HCT116 (cell line): ENCODE data around the gene KCNB1. TPM values are rescaled to one million over a fixed set of nuclear protein-coding genes. Genes with fewer than 3 reads are reported as not detected.

Experiments used
- ATAC-seq: fragments of 200-7000 bp; cut with Tn5 transposase; 2 replicates; pipeline ENCODE4 v1.9.1; 2020; ENCODE audit warnings: mild to moderate bottlenecking, moderate library complexity
- BruUV-seq: library from RNA; stranded (reverse); fragments of 400-500 nt; replicated peaks from 2 replicates; lab custom pipeline; 2021; lab: Mats Ljungman, UMichigan
- CTCF ChIA-PET: fragments of 300-600 bp; sonication (Branson Sonifier 250); formaldehyde crosslinking; loops from one replicate; lab custom pipeline; 2021; ENCODE audit warnings: antibody characterized with exemption; lab: Charles Lee
- POLR2A ChIA-PET: fragments of 300-600, 350-600 bp; sonication (Branson Sonifier 250); formaldehyde crosslinking; loops from one replicate; lab custom pipeline; 2021; ENCODE audit warnings: antibody characterized with exemption; lab: Charles Lee
- RAD21 ChIA-PET, 2 experiments: fragments of 300-600 bp; sonication (Branson Sonifier 250); formaldehyde crosslinking; loops; one replicate each; lab custom pipeline; 2023; ENCODE audit warnings: low total read pairs in 2 of 2; ENCODE audit not compliant: uncharacterized antibody in 2 of 2, unreplicated experiment in 2 of 2, low non-redundant PET in 1 of 2; lab: Charles Lee
- DNase-seq: peaks from one replicate; pipeline ENCODE4 v3.0.0-alpha.2; 2010; ENCODE audit warnings: low read depth, low spot score
- H2AFZ ChIP-seq: fragments of 200-600 bp; shearing (Covaris generic), sonication (generic); 2 replicates; pipeline ENCODE4 v1.6.1; 2017; ENCODE audit warnings: low read depth, mixed run types, mixed read lengths, antibody characterized with exemption, low read length; ENCODE audit not compliant: poor library complexity, severe bottlenecking
- H3K27ac ChIP-seq: 2 replicates; pipeline ENCODE4 v1.5.1; 2012; ENCODE audit warnings: low read depth, low read length
- H3K27me3 ChIP-seq: fragments of 200-600 bp; sonication (generic); 2 replicates; pipeline ENCODE4 v1.6.1; 2016; ENCODE audit warnings: mixed run types, low read length, mixed read lengths; ENCODE audit not compliant: insufficient read depth
- H3K36me3 ChIP-seq, 2 experiments: fragments of 200-500 bp in 1 of 2; fragments of 200-600 bp in 1 of 2; sonication (Bioruptor generic) in 1 of 2; sonication (generic) in 1 of 2; 2 replicates each; pipeline versions ENCODE4 v1.5.1 to v1.6.1; 2014 to 2016; ENCODE audit warnings: low read length in 2 of 2, inconsistent platforms in 1 of 2, mixed read lengths in 1 of 2, mixed run types in 1 of 2; ENCODE audit not compliant: insufficient read depth in 2 of 2, control insufficient read depth in 1 of 2
- H3K4me1 ChIP-seq, 2 experiments: fragments of 200-600 bp in 1 of 2; sonication (generic) in 1 of 2; 2 replicates each; pipeline versions ENCODE4 v1.5.1 to v1.6.1; 2012 to 2017; ENCODE audit warnings: low read length in 2 of 2, inconsistent platforms in 1 of 2, mild to moderate bottlenecking in 1 of 2, mixed read lengths in 1 of 2, mixed run types in 1 of 2, moderate library complexity in 1 of 2; ENCODE audit not compliant: insufficient read depth in 2 of 2, control insufficient read depth in 1 of 2
- H3K4me2 ChIP-seq: fragments of 200-600 bp; sonication (generic); 2 replicates; pipeline ENCODE4 v1.6.1; 2017; ENCODE audit warnings: mixed run types, low read length, mixed read lengths
- H3K4me3 ChIP-seq, 2 experiments: fragments of 200-600 bp in 1 of 2; sonication (generic) in 1 of 2; replicated peaks in 1 of 2; 2 replicates each; pipeline ENCODE4 v1.5.1; 2011 to 2016; ENCODE audit warnings: low read length in 2 of 2, control low read depth in 1 of 2, low read depth in 1 of 2, mild to moderate bottlenecking in 1 of 2, mixed read lengths in 1 of 2, mixed run types in 1 of 2
- H3K79me2 ChIP-seq: fragments of 200-600 bp; sonication (generic); 2 replicates; pipeline ENCODE4 v1.6.1; 2017; ENCODE audit warnings: mild to moderate bottlenecking, mixed run types, low read length, moderate library complexity, mixed read lengths; ENCODE audit not compliant: insufficient read depth
- H3K9ac ChIP-seq: fragments of 200-600 bp; sonication (generic); 2 replicates; pipeline ENCODE4 v1.6.1; 2016; ENCODE audit warnings: low read length, mixed read lengths
- H3K9me2 ChIP-seq: fragments of 200-600 bp; sonication (generic), shearing (Covaris generic); 2 replicates; pipeline ENCODE4 v1.6.1; 2017; ENCODE audit warnings: mixed run types, mild to moderate bottlenecking, moderate library complexity; ENCODE audit not compliant: insufficient read depth
- H3K9me3 ChIP-seq, 2 experiments: fragments of 200-500 bp in 1 of 2; fragments of 200-600 bp in 1 of 2; sonication (Bioruptor generic) in 1 of 2; sonication (generic) in 1 of 2; 2 replicates each; pipeline ENCODE4 v1.6.1; 2014 to 2017; ENCODE audit warnings: low read length in 2 of 2, mixed read lengths in 2 of 2, inconsistent platforms in 1 of 2, low read depth in 1 of 2, mild to moderate bottlenecking in 1 of 2, mixed run types in 1 of 2, moderate library complexity in 1 of 2; ENCODE audit not compliant: control insufficient read depth in 1 of 2, insufficient read depth in 1 of 2
- H4K20me1 ChIP-seq: fragments of 200-600 bp; sonication (generic), shearing (Covaris generic); 2 replicates; pipeline ENCODE4 v1.6.1; 2017; ENCODE audit warnings: mixed run types, mild to moderate bottlenecking, moderate library complexity; ENCODE audit not compliant: insufficient read depth
- ATF3 ChIP-seq: IDR thresholded peaks from 2 replicates; pipeline ENCODE4 v1.6.1; 2012
- CBX3 ChIP-seq: IDR thresholded peaks from 2 replicates; pipeline ENCODE4 v1.6.1; 2012; ENCODE audit warnings: low read depth
- CEBPB ChIP-seq: IDR thresholded peaks from 2 replicates; pipeline ENCODE4 v1.6.1; 2012; ENCODE audit warnings: low read depth
- EGR1 ChIP-seq: IDR thresholded peaks from 2 replicates; pipeline ENCODE4 v1.6.1; 2012; ENCODE audit warnings: low read depth
- ELF1 ChIP-seq: IDR thresholded peaks from 2 replicates; pipeline ENCODE4 v1.6.1; 2012; ENCODE audit warnings: low read depth, borderline replicate concordance
- POLR2AphosphoS5 ChIP-seq: IDR thresholded peaks from 2 replicates; pipeline ENCODE4 v1.6.1; 2011; ENCODE audit warnings: mild to moderate bottlenecking, low read depth, low read length, moderate library complexity
- REST ChIP-seq: IDR thresholded peaks from 2 replicates; pipeline ENCODE4 v1.6.1; 2012; ENCODE audit warnings: low read depth
- SIN3A ChIP-seq: IDR thresholded peaks from 2 replicates; pipeline ENCODE4 v1.6.1; 2012; ENCODE audit warnings: low read depth
- SRF ChIP-seq: IDR thresholded peaks from 2 replicates; pipeline ENCODE4 v1.6.1; 2012; ENCODE audit warnings: low read depth
- TCF7L2 ChIP-seq: IDR thresholded peaks from 2 replicates; pipeline ENCODE4 v1.7.0; 2011; ENCODE audit warnings: borderline replicate concordance, inconsistent platforms; ENCODE audit not compliant: insufficient read depth, insufficient read length; ENCODE audit errors: extremely low read depth
- intact Hi-C: fragments of 100-400 bp; cut with micrococcal nuclease; formaldehyde crosslinking; loops from 2 replicates; pipeline ENCODE4 v1.10.0; 2022
- total RNA-seq: library from RNA; stranded (reverse); gene quantifications from one replicate; pipeline ENCODE4 v1.2.1, GENCODE V29; 2021; ENCODE audit not compliant: unreplicated experiment

The KCNB1 gene
- total RNA-seq, 1 experiment from 2014 or later = 0.79 TPM

GRCh38 chr20:49456646-49457045 lies 25.8 kb downstream of the KCNB1 start:
- ChIA-PET POLR2A (no interaction called here), RAD21 (no interaction called here), CTCF (no interaction called here)
- TF ChIP-seq EGR1 (no peak), ELF1 (no peak), TCF7L2 (no peak), SRF (no peak), ATF3 (no peak), POLR2AphosphoS5 (no peak), CBX3 (no peak), REST (no peak), CEBPB (no peak), SIN3A (no peak)
- Histone ChIP-seq H2AFZ (no peak overlapping the region), H3K79me2 (no peaks in the 10 kb centered on the region), H3K9me2 (no peaks in the 10 kb centered on the region), H4K20me1 (no peaks in the 10 kb centered on the region), H3K27ac (no peak overlapping the region), H3K36me3 (no peaks in the 10 kb centered on the region), H3K27me3 (0 out of 2 replicates have a peak, but pooled peaks cover 10% of the 10 kb centered on the region), H3K4me3 (no peak overlapping the region), H3K4me2 (no peak overlapping the region), H3K4me1 (peaks cover 0 to 5% of the 10 kb centered on the region in 2 experiments; a peak in 2 of 4 replicates), H3K9me3 (no peaks in the 10 kb centered on the region), H3K9ac (no peak overlapping the region)
- intact Hi-C loops = no loop called here
- ATAC-seq = no peak
- BruUV-seq = no TSS peak
- no peak for DNase-seq
